H1 (cell line): ENCODE data around the gene RGR.

Experiments used
- EZH2 ChIP-seq: fragments of 200-600 bp; sonication (generic); IDR thresholded peaks from 2 replicates; pipeline ENCODE4 v1.7.1; 2012; ENCODE audit warnings: low read depth, mild to moderate bottlenecking, moderate library complexity, low read length, inconsistent platforms; ENCODE audit not compliant: severe bottlenecking
- POLR2AphosphoS5 ChIP-seq: IDR thresholded peaks from 2 replicates; pipeline ENCODE4 v1.6.1; 2011; ENCODE audit warnings: low read depth, low read length
- RXRA ChIP-seq: IDR thresholded peaks from 2 replicates; pipeline ENCODE4 v1.6.1; 2011; ENCODE audit warnings: low read depth, mild to moderate bottlenecking, low read length, moderate library complexity; ENCODE audit not compliant: insufficient read depth
- TAF1 ChIP-seq: IDR thresholded peaks from 2 replicates; pipeline ENCODE4 v1.6.1; 2011; ENCODE audit warnings: mild to moderate bottlenecking, low read depth, low read length

GRCh38 chr10:84269773-84270172 is 24.9 kb downstream of the RGR start:
- TF ChIP-seq POLR2AphosphoS5 (no peak), TAF1 (no peak), RXRA (no peak), EZH2 (no peak)
